ENCODE results near the gene KCNIP3. TPM values are rescaled to one million over a fixed set of nuclear protein-coding genes. Genes with fewer than 3 reads are reported as not detected.

The KCNIP3 gene
- total RNA-seq, 2 donors from 2014 or later: 12.5 to 22.1 TPM

DNA sequence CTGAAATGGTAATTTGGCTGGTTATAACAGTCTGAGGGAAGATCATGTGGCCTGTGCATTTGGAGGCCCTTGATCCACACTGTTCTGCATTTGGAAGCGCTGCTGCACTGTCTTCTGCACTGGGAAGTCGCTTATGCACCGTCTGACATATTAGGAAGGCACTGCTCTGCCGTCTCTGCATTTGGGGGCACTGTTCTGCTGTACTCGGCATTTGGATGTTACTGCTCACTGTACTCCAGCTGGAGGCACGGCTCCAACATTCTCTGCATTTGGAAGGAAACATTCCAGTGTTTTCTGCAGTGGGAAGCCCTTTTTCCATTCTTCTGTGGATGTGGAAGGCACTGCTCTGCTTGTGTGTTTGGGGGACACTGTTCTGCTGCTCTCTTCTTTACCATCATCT, 32.5 kb upstream of the KCNIP3 start:
- no peak for DNase-seq (ENCODE audit: low spot score)
- Histone ChIP-seq H3K27me3 (replicated peaks; ENCODE audit: insufficient read depth) (no peaks in the 10 kb centered on the region), H3K36me3 (no peaks in the 10 kb centered on the region), H3K9me3 (no peaks in the 10 kb centered on the region), H3K4me3 (no peak overlapping the region), H3K27ac (no peak overlapping the region), H3K4me1 (ENCODE audit: control insufficient read depth in 1 of 2, low read depth in 2 of 2) (no peaks in the 10 kb centered on the region)
- TF ChIP-seq, protein P1, sequence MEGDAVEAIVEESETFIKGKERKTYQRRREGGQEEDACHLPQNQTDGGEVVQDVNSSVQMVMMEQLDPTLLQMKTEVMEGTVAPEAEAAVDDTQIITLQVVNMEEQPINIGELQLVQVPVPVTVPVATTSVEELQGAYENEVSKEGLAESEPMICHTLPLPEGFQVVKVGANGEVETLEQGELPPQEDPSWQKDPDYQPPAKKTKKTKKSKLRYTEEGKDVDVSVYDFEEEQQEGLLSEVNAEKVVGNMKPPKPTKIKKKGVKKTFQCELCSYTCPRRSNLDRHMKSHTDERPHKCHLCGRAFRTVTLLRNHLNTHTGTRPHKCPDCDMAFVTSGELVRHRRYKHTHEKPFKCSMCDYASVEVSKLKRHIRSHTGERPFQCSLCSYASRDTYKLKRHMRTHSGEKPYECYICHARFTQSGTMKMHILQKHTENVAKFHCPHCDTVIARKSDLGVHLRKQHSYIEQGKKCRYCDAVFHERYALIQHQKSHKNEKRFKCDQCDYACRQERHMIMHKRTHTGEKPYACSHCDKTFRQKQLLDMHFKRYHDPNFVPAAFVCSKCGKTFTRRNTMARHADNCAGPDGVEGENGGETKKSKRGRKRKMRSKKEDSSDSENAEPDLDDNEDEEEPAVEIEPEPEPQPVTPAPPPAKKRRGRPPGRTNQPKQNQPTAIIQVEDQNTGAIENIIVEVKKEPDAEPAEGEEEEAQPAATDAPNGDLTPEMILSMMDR (IDR thresholded peaks at IDR 0.05): no peak
- ATAC-seq (ENCODE audit: insufficient number of reproducible peaks, low FRiP score, low read depth): no peak

DNA sequence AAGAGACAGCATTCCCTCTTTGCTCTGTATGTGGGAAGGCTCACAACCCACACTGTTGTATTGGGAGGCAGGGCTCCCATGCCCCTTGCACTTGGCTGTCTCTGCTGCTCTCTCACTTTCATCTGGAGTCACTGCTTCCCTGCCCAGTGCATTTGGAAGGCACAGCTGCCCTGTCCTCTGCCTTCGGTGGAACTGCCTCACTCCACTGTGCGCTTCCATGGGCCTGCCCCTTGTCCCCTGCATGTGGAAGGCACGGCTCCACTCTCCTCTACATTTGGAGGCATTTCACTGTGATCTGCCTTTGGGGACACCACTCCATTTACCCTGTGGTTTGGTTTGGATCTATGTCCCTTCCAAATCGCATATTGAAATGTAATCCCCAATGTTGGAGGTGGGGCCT, 32.0 kb upstream of the KCNIP3 start:
- TF ChIP-seq, protein P1 (IDR thresholded peaks at IDR 0.05): no peak
- Histone ChIP-seq H3K27me3 (replicated peaks; ENCODE audit: insufficient read depth) (no peaks in the 10 kb centered on the region), H3K4me1 (ENCODE audit: control insufficient read depth in 1 of 2, low read depth in 2 of 2) (no peaks in the 10 kb centered on the region), H3K9me3 (no peaks in the 10 kb centered on the region), H3K4me3 (no peak overlapping the region), H3K36me3 (no peaks in the 10 kb centered on the region), H3K27ac (no peak overlapping the region)
- ATAC-seq (ENCODE audit: insufficient number of reproducible peaks, low FRiP score, low read depth) (no peak), DNase-seq (ENCODE audit: low spot score) (no peak)

DNA sequence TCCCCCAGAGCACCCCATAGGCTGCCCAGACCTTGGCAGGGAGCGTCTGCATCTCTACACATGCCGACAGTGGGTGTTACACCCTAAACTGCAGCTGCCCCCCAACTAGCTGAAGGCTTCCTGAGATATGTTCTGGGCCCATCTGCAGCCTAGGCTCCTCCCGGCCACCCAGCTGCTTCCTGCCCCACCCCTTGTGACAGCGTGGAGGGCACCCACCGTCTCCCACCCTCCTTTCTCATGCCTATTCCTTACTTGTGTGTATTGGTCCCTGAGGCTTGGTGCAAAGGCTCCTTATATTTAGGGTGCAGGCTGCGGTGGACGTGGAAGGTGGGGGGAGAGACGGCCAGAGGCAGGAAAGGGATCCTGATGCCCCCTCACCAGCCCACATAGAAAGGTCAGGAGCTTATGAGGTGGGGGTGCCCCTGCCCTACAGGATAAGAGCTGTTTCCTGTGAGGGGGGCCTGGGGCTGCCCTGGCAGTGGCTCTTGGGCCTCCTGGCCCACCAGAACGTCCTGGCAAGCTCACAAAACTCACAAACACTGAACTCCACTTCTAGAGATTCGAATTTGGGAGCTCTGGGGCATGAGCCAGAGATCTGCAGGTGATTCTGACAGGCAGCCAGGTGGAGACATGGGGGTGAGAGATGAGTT, 30.2 kb upstream of the KCNIP3 start:
- Histone ChIP-seq H3K36me3 (no peaks in the 10 kb centered on the region), H3K9me3 (no peaks in the 10 kb centered on the region), H3K27ac (no peak overlapping the region), H3K4me3 (no peak overlapping the region), H3K27me3 (replicated peaks; ENCODE audit: insufficient read depth) (no peaks in the 10 kb centered on the region), H3K4me1 (ENCODE audit: control insufficient read depth in 1 of 2, low read depth in 2 of 2) (no peaks in the 10 kb centered on the region)
- TF ChIP-seq, protein P1 (IDR thresholded peaks at IDR 0.05): no peak
- ATAC-seq (ENCODE audit: insufficient number of reproducible peaks, low FRiP score, low read depth) (no peak), DNase-seq (ENCODE audit: low spot score) (no peak)

DNA sequence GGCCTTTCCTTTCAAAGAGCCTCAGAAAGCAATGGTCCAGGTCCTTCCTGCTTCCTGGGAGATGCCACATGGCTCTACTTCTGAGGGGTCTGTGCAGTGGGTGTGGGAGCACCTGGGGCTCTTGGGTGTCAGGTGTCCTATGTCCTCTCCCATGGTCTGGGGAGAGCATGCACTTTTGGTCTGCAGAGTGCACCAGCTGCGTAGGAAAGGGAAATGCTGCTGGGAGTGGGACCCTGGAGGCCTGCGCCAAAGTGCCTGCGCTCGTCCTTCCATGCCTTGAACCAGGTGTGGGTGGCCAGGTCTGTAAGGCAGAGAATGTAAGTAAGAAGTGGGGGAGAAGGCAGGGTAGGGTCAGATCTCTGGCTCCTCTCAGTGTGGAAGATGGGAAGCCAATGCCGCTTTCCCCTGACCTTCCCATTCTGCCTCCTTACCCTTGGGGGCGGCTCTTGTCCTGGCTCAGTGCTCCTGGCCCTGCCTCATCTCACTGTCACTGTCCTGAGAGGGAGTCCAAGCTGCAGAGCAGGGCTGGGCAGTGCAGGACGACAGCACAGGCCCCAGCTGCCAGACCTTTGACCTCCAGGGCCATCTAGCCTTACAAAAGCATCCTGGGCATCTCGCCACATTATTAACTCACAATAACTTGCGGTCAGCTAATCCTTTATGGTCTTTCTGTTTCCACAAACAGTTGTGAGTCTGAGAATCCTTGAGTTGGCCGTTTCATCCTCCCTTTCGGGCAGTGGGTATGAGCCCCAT, 29.5 kb upstream of the KCNIP3 start:
- Histone ChIP-seq H3K36me3 (no peaks in the 10 kb centered on the region), H3K9me3 (no peaks in the 10 kb centered on the region), H3K27me3 (replicated peaks; ENCODE audit: insufficient read depth) (no peaks in the 10 kb centered on the region), H3K4me3 (no peak overlapping the region), H3K4me1 (ENCODE audit: control insufficient read depth in 1 of 2, low read depth in 2 of 2) (no peaks in the 10 kb centered on the region), H3K27ac (no peak overlapping the region)
- no peak for DNase-seq (ENCODE audit: low spot score)
- no peak for ATAC-seq (ENCODE audit: insufficient number of reproducible peaks, low FRiP score, low read depth)
- TF ChIP-seq, protein P1 (IDR thresholded peaks at IDR 0.05): no peak

DNA sequence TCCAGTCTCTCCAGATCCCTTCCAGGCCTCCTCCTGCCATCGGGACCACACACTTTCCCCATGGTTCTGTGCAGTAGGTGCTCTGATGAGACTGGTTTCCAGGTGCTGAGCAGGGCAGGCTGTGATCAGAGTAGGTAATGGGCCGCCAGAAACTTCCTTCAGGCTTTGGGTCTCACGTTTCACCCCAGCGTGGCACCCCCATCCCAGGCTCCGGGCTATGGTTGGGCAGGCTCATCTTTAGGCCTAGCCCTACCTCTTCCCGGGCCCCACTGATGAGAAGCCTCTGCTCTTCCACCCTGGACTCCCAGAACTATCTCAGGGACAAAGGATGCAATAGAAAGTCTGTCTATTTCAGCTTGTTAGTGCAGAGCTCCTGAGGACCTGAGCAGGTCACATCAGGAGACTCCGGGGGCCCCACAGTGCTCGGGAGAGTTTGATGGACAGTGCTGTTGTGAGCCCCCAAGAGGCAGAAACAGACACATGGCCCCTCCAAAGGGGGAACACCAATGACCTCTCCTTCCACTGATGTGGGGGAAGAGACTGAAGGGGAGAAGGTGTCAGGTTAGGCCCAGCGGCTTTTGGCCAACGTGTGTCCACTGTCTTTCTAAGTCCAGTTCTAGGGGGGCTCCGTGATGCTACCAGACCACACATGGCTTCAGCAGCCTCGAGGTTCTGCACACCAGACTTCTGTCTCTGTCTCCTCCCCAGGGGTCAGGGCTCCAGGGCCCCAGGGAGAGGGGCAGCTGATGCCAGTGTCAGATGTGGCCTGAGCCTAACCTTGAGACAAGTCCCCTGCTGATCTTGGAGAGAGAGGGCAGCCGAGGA, 28.7 kb upstream of the KCNIP3 start:
- no peak overlapping the region for H3K4me3 ChIP-seq
- no peaks in the 10 kb centered on the region for H3K9me3 ChIP-seq
- H3K27ac ChIP-seq: no peak overlapping the region
- no peaks in the 10 kb centered on the region for H3K27me3 ChIP-seq (replicated peaks; ENCODE audit: insufficient read depth)
- H3K36me3 ChIP-seq: no peaks in the 10 kb centered on the region
- no peaks in the 10 kb centered on the region for H3K4me1 ChIP-seq (ENCODE audit: control insufficient read depth in 1 of 2, low read depth in 2 of 2)
- ATAC-seq (ENCODE audit: insufficient number of reproducible peaks, low FRiP score, low read depth) (no peak), DNase-seq (ENCODE audit: low spot score) (no peak)
- TF ChIP-seq, protein P1 (IDR thresholded peaks at IDR 0.05): no peak

All from thoracic aorta (tissue), 2 donors.